ENCODE measurements around the gene DAGLA. TPM values are rescaled to one million over a fixed set of nuclear protein-coding genes. Genes with fewer than 3 reads are reported as not detected.

Gene DAGLA
- total and polyA plus RNA-seq, 2 of the 13 experiments (the other 11 are each of a cell fraction or from before 2014, with no cell fraction given) = 2.6 to 3.9 TPM

DNA sequence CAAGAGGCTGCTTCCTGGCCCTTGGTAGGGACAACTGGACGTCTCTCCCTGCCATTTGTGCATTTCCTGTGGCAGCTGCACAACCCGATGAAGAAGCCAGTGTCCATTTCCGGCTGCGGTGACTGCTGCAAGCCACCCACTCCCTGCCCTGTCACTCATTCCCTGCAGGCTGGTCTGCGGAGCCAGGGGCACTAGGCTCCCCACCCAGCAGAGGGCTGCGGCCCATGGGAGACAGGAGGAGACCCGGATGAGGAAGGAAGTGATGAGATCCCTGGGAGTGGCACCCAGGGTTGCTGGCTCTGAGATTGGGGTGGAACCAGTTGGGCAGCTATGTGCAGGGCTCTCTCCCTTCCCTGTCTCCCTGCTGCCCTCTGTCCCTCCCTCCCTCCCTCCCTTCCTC, 62.2 kb downstream of the DAGLA start:
- in situ Hi-C loops (cut with HindIII; ENCODE audit: extremely low pct_ligation_motif_present, low pct_unique_long_range_greater_than_20kb) = no loop called here
- WGBS (ENCODE audit: low lambda C conversion rate) = 96% methylated on average over 4 of the region's 7 CpGs
- TF ChIP-seq ZNF180 (CRISPR knock-in tag; IDR thresholded peaks at IDR 0.05; ENCODE audit: borderline replicate concordance, low read depth) = no peak
- no peak for TF ChIP-seq GABPA (IDR thresholded peaks at IDR 0.05; ENCODE audit: low read depth, low read length)
- no peak for TF ChIP-seq GABPA (CRISPR knock-in tag; IDR thresholded peaks at IDR 0.05; ENCODE audit: low read depth)
- no peak for TF ChIP-seq ZNF777 (CRISPR knock-in tag; IDR thresholded peaks at IDR 0.05)
- no peak for TF ChIP-seq ZNF253 (CRISPR knock-in tag; IDR thresholded peaks at IDR 0.05; ENCODE audit: borderline replicate concordance)
- no peak for TF ChIP-seq MED8 (CRISPR knock-in tag; IDR thresholded peaks at IDR 0.05; ENCODE audit: insufficient replicate concordance)
- TF ChIP-seq ASH2L (IDR thresholded peaks at IDR 0.05; ENCODE audit: insufficient read length, low read depth, low read length) = no peak
- no peak for TF ChIP-seq SSRP1 (CRISPR knock-in tag; IDR thresholded peaks at IDR 0.05)
- TF ChIP-seq, protein P1, sequence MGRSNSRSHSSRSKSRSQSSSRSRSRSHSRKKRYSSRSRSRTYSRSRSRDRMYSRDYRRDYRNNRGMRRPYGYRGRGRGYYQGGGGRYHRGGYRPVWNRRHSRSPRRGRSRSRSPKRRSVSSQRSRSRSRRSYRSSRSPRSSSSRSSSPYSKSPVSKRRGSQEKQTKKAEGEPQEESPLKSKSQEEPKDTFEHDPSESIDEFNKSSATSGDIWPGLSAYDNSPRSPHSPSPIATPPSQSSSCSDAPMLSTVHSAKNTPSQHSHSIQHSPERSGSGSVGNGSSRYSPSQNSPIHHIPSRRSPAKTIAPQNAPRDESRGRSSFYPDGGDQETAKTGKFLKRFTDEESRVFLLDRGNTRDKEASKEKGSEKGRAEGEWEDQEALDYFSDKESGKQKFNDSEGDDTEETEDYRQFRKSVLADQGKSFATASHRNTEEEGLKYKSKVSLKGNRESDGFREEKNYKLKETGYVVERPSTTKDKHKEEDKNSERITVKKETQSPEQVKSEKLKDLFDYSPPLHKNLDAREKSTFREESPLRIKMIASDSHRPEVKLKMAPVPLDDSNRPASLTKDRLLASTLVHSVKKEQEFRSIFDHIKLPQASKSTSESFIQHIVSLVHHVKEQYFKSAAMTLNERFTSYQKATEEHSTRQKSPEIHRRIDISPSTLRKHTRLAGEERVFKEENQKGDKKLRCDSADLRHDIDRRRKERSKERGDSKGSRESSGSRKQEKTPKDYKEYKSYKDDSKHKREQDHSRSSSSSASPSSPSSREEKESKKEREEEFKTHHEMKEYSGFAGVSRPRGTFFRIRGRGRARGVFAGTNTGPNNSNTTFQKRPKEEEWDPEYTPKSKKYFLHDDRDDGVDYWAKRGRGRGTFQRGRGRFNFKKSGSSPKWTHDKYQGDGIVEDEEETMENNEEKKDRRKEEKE (IDR thresholded peaks at IDR 0.05) = no peak
- no peak for TF ChIP-seq ZNF775 (CRISPR knock-in tag; IDR thresholded peaks at IDR 0.05; ENCODE audit: borderline replicate concordance)
- no peak for TF ChIP-seq ADNP (CRISPR knock-in tag; IDR thresholded peaks at IDR 0.05)
- no peak for TF ChIP-seq FUBP1 (CRISPR knock-in tag; IDR thresholded peaks at IDR 0.05; ENCODE audit: borderline replicate concordance)
- TF ChIP-seq RFXAP (CRISPR knock-in tag; IDR thresholded peaks at IDR 0.05; ENCODE audit: borderline replicate concordance) = no peak
- no peak for TF ChIP-seq ZNF841 (CRISPR knock-in tag; IDR thresholded peaks at IDR 0.05; ENCODE audit: borderline replicate concordance)
- TF ChIP-seq ATF4 (CRISPR knock-in tag; IDR thresholded peaks at IDR 0.05) = no peak
- no peak for TF ChIP-seq ZC3H13 (CRISPR knock-in tag; IDR thresholded peaks at IDR 0.05)
- TF ChIP-seq, protein P2, sequence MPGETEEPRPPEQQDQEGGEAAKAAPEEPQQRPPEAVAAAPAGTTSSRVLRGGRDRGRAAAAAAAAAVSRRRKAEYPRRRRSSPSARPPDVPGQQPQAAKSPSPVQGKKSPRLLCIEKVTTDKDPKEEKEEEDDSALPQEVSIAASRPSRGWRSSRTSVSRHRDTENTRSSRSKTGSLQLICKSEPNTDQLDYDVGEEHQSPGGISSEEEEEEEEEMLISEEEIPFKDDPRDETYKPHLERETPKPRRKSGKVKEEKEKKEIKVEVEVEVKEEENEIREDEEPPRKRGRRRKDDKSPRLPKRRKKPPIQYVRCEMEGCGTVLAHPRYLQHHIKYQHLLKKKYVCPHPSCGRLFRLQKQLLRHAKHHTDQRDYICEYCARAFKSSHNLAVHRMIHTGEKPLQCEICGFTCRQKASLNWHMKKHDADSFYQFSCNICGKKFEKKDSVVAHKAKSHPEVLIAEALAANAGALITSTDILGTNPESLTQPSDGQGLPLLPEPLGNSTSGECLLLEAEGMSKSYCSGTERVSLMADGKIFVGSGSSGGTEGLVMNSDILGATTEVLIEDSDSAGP (CRISPR knock-in tag; IDR thresholded peaks at IDR 0.05; ENCODE audit: borderline replicate concordance) = no peak
- TF ChIP-seq KAT8 (CRISPR knock-in tag; IDR thresholded peaks at IDR 0.05) = no peak
- no peak for TF ChIP-seq NR1H2 (CRISPR knock-in tag; IDR thresholded peaks at IDR 0.05; ENCODE audit: borderline replicate concordance, low read depth)

More for the DNA sequence above, 62.2 kb downstream of the DAGLA start:
- no peak for DNase-seq (ENCODE audit: low spot score)
- Histone ChIP-seq H3K4me3 (replicated peaks in 1 of 3; ENCODE audit: insufficient read depth in 1 of 3, low read depth in 2 of 3, low read length in 3 of 3) (no peak overlapping the region), H3K27ac (ENCODE audit: extremely low read length, insufficient read depth, low read length) (no peak overlapping the region), H3K79me2 (ENCODE audit: insufficient read depth, low read length) (no peaks in the 10 kb centered on the region), H2AFZ (ENCODE audit: low read length) (no peak overlapping the region), H4K20me1 (ENCODE audit: insufficient read depth, low read length) (no peaks in the 10 kb centered on the region), H3K4me1 (ENCODE audit: insufficient read depth, low read length) (peaks cover 6% of the 10 kb centered on the region), H3K9ac (ENCODE audit: insufficient read depth, low read depth, low read length) (no peak overlapping the region), H3K36me3 (replicated peaks in 1 of 2; ENCODE audit: control insufficient read depth in 1 of 2, insufficient read depth in 2 of 2, low read length in 2 of 2) (peaks cover 12 to 20% of the 10 kb centered on the region in 2 experiments; a peak in 2 of 5 replicates), H3K9me3 (ENCODE audit: low read length) (no peaks in the 10 kb centered on the region), H3K4me2 (ENCODE audit: low read depth, low read length) (no peak overlapping the region), H3K27me3 (ENCODE audit: control insufficient read depth in 1 of 2, insufficient read depth in 2 of 2, low read length in 2 of 2) (no peaks in the 10 kb centered on the region)
- no peak for FAIRE-seq
- POLR2A ChIA-PET = no interaction called here
- CTCF ChIA-PET (ENCODE audit: low intra/inter-chr PET ratio, low total read pairs) = no interaction called here
- ATAC-seq = no peak
- BruUV-seq (replicated peaks) = no TSS peak
- intact Hi-C loops (cut with micrococcal nuclease; ENCODE audit: unreplicated experiment) = no loop called here
